ENCODE data around the gene LYPD4. TPM values are rescaled to one million over a fixed set of nuclear protein-coding genes. Genes with fewer than 3 reads are reported as not detected.
A peak's percentile ranks its signal among the peaks of the same experiment; 100 is the strongest.

Gene LYPD4
- total and polyA plus RNA-seq, 7 experiments from 2014 or later = not detected

GRCh38 chr19:41845051-41845590, 638 bp upstream of the LYPD4 start:
- ChIA-PET POLR2A (no interaction called here), CTCF (no interaction called here)
- Histone ChIP-seq H3K27me3 (ENCODE audit: control insufficient read depth in 2 of 2, insufficient read depth in 2 of 2, low read length in 2 of 2) (no peaks in the 10 kb centered on the region), H3K4me3 (ENCODE audit: low read length) (no peak overlapping the region), H3K4me1 (ENCODE audit: control insufficient read depth in 2 of 2, insufficient read depth in 2 of 2, low read length in 2 of 2) (no peaks in the 10 kb centered on the region), H3K9me3 (ENCODE audit: control insufficient read depth in 2 of 3, low read length in 3 of 3) (no peaks in the 10 kb centered on the region), H3K36me3 (ENCODE audit: control insufficient read depth in 2 of 3, insufficient read depth in 3 of 3, low read length in 3 of 3) (no peaks in the 10 kb centered on the region), H3K27ac (ENCODE audit: low read depth, low read length) (no peak overlapping the region)
- no peak for ATAC-seq
- DNase-seq = no peak
- Mint-ChIP-seq H3K27me3 (peaks cover 0 to 18% (median 0%) of the 10 kb centered on the region in 5 donors), H3K36me3 (peaks cover 0 to 3% (median 0%) of the 10 kb centered on the region in 5 donors), H3K4me1 (peaks cover 0 to 5% (median 0%) of the 10 kb centered on the region in 7 donors), H3K4me3 (no peak overlapping the region), H3K27ac (peak overlapping the region in 1 of 9 donors; percentile 71), H3K9me3 (peaks cover 0 to 8% (median 0%) of the 10 kb centered on the region in 11 donors)
- intact Hi-C loops (cut with micrococcal nuclease) = no loop called here

GRCh38 chr19:41845001-41845050, 343 bp upstream of the LYPD4 start, which contains the start of gene DMRTC2:
DMRTC2 (plus strand) TSS chr19:41845042; CDS start chr19:41847429, 2,387 bp downstream.
- H3K4me1 ChIP-seq (ENCODE audit: control insufficient read depth in 2 of 2, insufficient read depth in 2 of 2, low read length in 2 of 2) = no peaks in the 10 kb centered on the region
- ChIA-PET CTCF (no interaction called here), POLR2A (no interaction called here)
- H3K27me3 Mint-ChIP-seq = peaks cover 0 to 19% (median 0%) of the 10 kb centered on the region in 5 donors
- no peak within 1 kb of the TSS for H3K4me3 ChIP-seq (ENCODE audit: low read length)
- no peaks in the 10 kb centered on the region for H3K27me3 ChIP-seq (ENCODE audit: control insufficient read depth in 2 of 2, insufficient read depth in 2 of 2, low read length in 2 of 2)
- H3K4me1 Mint-ChIP-seq = peaks cover 0 to 5% (median 0%) of the 10 kb centered on the region in 7 donors
- intact Hi-C loops (cut with micrococcal nuclease) = no loop called here
- no peak within 1 kb of the TSS for H3K4me3 Mint-ChIP-seq
- peaks cover 0 to 3% (median 0%) of the 10 kb centered on the region in 5 donors for H3K36me3 Mint-ChIP-seq
- peaks cover 0 to 8% (median 0%) of the 10 kb centered on the region in 11 donors for H3K9me3 Mint-ChIP-seq
- no peaks in the 10 kb centered on the region for H3K9me3 ChIP-seq (ENCODE audit: control insufficient read depth in 2 of 3, low read length in 3 of 3)
- no peaks in the 10 kb centered on the region for H3K36me3 ChIP-seq (ENCODE audit: control insufficient read depth in 2 of 3, insufficient read depth in 3 of 3, low read length in 3 of 3)
- no peak within 1 kb of the TSS for H3K27ac ChIP-seq (ENCODE audit: low read depth, low read length)
- ATAC-seq (no peak), DNase-seq (no peak)
- peak within 1 kb of the TSS in 2 of 9 donors; percentile 20 to 71 for H3K27ac Mint-ChIP-seq

GRCh38 chr19:41843371-41843770, 1.1 kb downstream of the LYPD4 start:
- Histone ChIP-seq H3K36me3 (ENCODE audit: control insufficient read depth in 2 of 3, insufficient read depth in 3 of 3, low read length in 3 of 3) (no peaks in the 10 kb centered on the region), H3K27me3 (ENCODE audit: control insufficient read depth in 2 of 2, insufficient read depth in 2 of 2, low read length in 2 of 2) (no peaks in the 10 kb centered on the region), H3K4me3 (ENCODE audit: low read length) (no peak overlapping the region), H3K27ac (ENCODE audit: low read depth, low read length) (no peak overlapping the region), H3K4me1 (ENCODE audit: control insufficient read depth in 2 of 2, insufficient read depth in 2 of 2, low read length in 2 of 2) (no peaks in the 10 kb centered on the region), H3K9me3 (ENCODE audit: control insufficient read depth in 2 of 3, low read length in 3 of 3) (no peaks in the 10 kb centered on the region)
- intact Hi-C loops (cut with micrococcal nuclease) = no loop called here
- Mint-ChIP-seq H3K27me3 (peaks cover 0 to 26% (median 1%) of the 10 kb centered on the region in 5 donors), H3K36me3 (peaks cover 0 to 3% (median 0%) of the 10 kb centered on the region in 5 donors), H3K9me3 (peaks cover 0 to 8% (median 0%) of the 10 kb centered on the region in 11 donors), H3K4me3 (no peak overlapping the region), H3K4me1 (peaks cover 0 to 5% (median 0%) of the 10 kb centered on the region in 7 donors), H3K27ac (no peak overlapping the region)
- ChIA-PET CTCF (no interaction called here), POLR2A (no interaction called here)
- ATAC-seq = no peak
- no peak for DNase-seq

GRCh38 chr19:41839211-41839610, 5.3 kb downstream of the LYPD4 start:
- H3K27me3 ChIP-seq (ENCODE audit: control insufficient read depth in 2 of 2, insufficient read depth in 2 of 2, low read length in 2 of 2) = no peaks in the 10 kb centered on the region
- peaks cover 0 to 7% (median 0%) of the 10 kb centered on the region in 11 donors for H3K9me3 Mint-ChIP-seq
- no peak overlapping the region for H3K4me3 ChIP-seq (ENCODE audit: low read length)
- DNase-seq (no peak), ATAC-seq (no peak)
- H3K36me3 Mint-ChIP-seq = peaks cover 0 to 2% (median 0%) of the 10 kb centered on the region in 5 donors
- H3K36me3 ChIP-seq (ENCODE audit: control insufficient read depth in 2 of 3, insufficient read depth in 3 of 3, low read length in 3 of 3) = no peaks in the 10 kb centered on the region
- no peak overlapping the region for H3K4me3 Mint-ChIP-seq
- no peak overlapping the region for H3K27ac ChIP-seq (ENCODE audit: low read depth, low read length)
- no peak overlapping the region for H3K27ac Mint-ChIP-seq
- H3K27me3 Mint-ChIP-seq = peaks cover 0 to 47% (median 14%) of the 10 kb centered on the region in 5 donors
- ChIA-PET CTCF (interaction anchor here (1.4 kb wide), 1 partner anchor 44 kb away, joined by 4 read pairs; no protein-coding TSS in a partner anchor), POLR2A (no interaction called here)
- no peaks in the 10 kb centered on the region for H3K9me3 ChIP-seq (ENCODE audit: control insufficient read depth in 2 of 3, low read length in 3 of 3)
- intact Hi-C loops (cut with micrococcal nuclease) = loop anchor here in 1 of 2 donors (5.0 kb wide), 1 partner anchor 47 kb away; no protein-coding TSS in a partner anchor
- no peaks in the 10 kb centered on the region for H3K4me1 ChIP-seq (ENCODE audit: control insufficient read depth in 2 of 2, insufficient read depth in 2 of 2, low read length in 2 of 2)
- peaks cover 0 to 7% (median 0%) of the 10 kb centered on the region in 7 donors for H3K4me1 Mint-ChIP-seq

GRCh38 chr19:41837981-41838708, 6.3 kb downstream of the LYPD4 start:
- intact Hi-C loops (cut with micrococcal nuclease) = loop anchor here in 1 of 2 donors (5.0 kb wide), 1 partner anchor 46 kb away; no protein-coding TSS in a partner anchor
- Histone ChIP-seq H3K4me1 (ENCODE audit: control insufficient read depth in 2 of 2, insufficient read depth in 2 of 2, low read length in 2 of 2) (no peaks in the 10 kb centered on the region), H3K27ac (ENCODE audit: low read depth, low read length) (no peak overlapping the region), H3K4me3 (ENCODE audit: low read length) (no peak overlapping the region), H3K36me3 (ENCODE audit: control insufficient read depth in 2 of 3, insufficient read depth in 3 of 3, low read length in 3 of 3) (no peaks in the 10 kb centered on the region), H3K9me3 (ENCODE audit: control insufficient read depth in 2 of 3, low read length in 3 of 3) (no peaks in the 10 kb centered on the region), H3K27me3 (ENCODE audit: control insufficient read depth in 2 of 2, insufficient read depth in 2 of 2, low read length in 2 of 2) (no peaks in the 10 kb centered on the region)
- ChIA-PET POLR2A (interaction anchor here (0.7 kb wide), 1 partner anchor 91 kb away, joined by 3 read pairs; no protein-coding TSS in a partner anchor), CTCF (interaction anchor here (1.4 kb wide), 1 partner anchor 43 kb away, joined by 4 read pairs; no protein-coding TSS in a partner anchor)
- Mint-ChIP-seq H3K4me1 (peaks cover 0 to 7% (median 0%) of the 10 kb centered on the region in 7 donors), H3K4me3 (no peak overlapping the region), H3K27ac (no peak overlapping the region), H3K9me3 (no peaks in the 10 kb centered on the region), H3K27me3 (peaks cover 0 to 45% (median 14%) of the 10 kb centered on the region in 5 donors), H3K36me3 (no peaks in the 10 kb centered on the region)
- ATAC-seq (no peak), DNase-seq (no peak)

- H3K27ac ChIP-seq (ENCODE audit: low read depth, low read length) = no peak overlapping the region
- H3K27me3 ChIP-seq (ENCODE audit: control insufficient read depth in 2 of 2, insufficient read depth in 2 of 2, low read length in 2 of 2) = no peaks in the 10 kb centered on the region
- H3K27ac Mint-ChIP-seq = no peak overlapping the region
- H3K36me3 ChIP-seq (ENCODE audit: control insufficient read depth in 2 of 3, insufficient read depth in 3 of 3, low read length in 3 of 3) = no peaks in the 10 kb centered on the region
- no peaks in the 10 kb centered on the region for H3K9me3 Mint-ChIP-seq
- ATAC-seq = peak; percentile 91
- H3K9me3 ChIP-seq (ENCODE audit: control insufficient read depth in 2 of 3, low read length in 3 of 3) = no peaks in the 10 kb centered on the region
- intact Hi-C loops (cut with micrococcal nuclease) = loop anchor here (1.0 to 2.0 kb wide), 3 partner anchors 28 to 68 kb away; no protein-coding TSS in a partner anchor
- H3K4me3 Mint-ChIP-seq = no peak overlapping the region
- H3K27me3 Mint-ChIP-seq = peaks cover 8 to 46% (median 17%) of the 10 kb centered on the region in 5 donors
- no peaks in the 10 kb centered on the region for H3K36me3 Mint-ChIP-seq
- peaks cover 0 to 6% (median 0%) of the 10 kb centered on the region in 7 donors for H3K4me1 Mint-ChIP-seq
- POLR2A ChIA-PET = interaction anchor here (1.2 kb wide), 1 partner anchor 28 kb away, joined by 5 read pairs; no protein-coding TSS in a partner anchor
- H3K4me1 ChIP-seq (ENCODE audit: control insufficient read depth in 2 of 2, insufficient read depth in 2 of 2, low read length in 2 of 2) = no peaks in the 10 kb centered on the region
- DNase-seq = peak in 8 of 9 donors; percentile 41 to 68 (median 59)
- CTCF ChIA-PET = interaction anchor here (0.8 to 4.5 kb wide), 7 partner anchors 15 to 68 kb away, joined by 3 to 28 read pairs (median 4); partner anchors contain the start of gene CEACAM3
- H3K4me3 ChIP-seq (ENCODE audit: low read length) = no peak overlapping the region
Measured at GRCh38 chr19:41821003-41821735, 23.3 kb downstream of the LYPD4 start.

All from naive thymus-derived CD4-positive, alpha-beta T cell (primary cell).